Cardiac muscle cell (in vitro differentiated cells and primary cell): ENCODE data around the gene STARD13. TPM values are rescaled to one million over a fixed set of nuclear protein-coding genes. Genes with fewer than 3 reads are reported as not detected.
A peak's percentile ranks its signal among the peaks of the same experiment; 100 is the strongest.

Experiments
- DNase-seq, 2 donors: peaks; one replicate each; pipeline versions ENCODE4 v3.0.0 to v3.0.0-alpha.2; 2010 to 2017; ENCODE audit warnings: low read depth in 1 of 2, low spot score in 1 of 2
- H3K27ac ChIP-seq: fragments of 200-600 bp; sonication (generic); 2 replicates; pipeline ENCODE4 v1.5.1; 2016
- H3K27me3 ChIP-seq: fragments of 200-600 bp; sonication (generic); 2 replicates; pipeline ENCODE4 v1.6.0; 2016; ENCODE audit warnings: control low read depth
- H3K36me3 ChIP-seq: fragments of 200-600 bp; sonication (generic); 2 replicates; pipeline ENCODE4 v1.5.1; 2016; ENCODE audit warnings: control low read depth
- H3K4me1 ChIP-seq: fragments of 200-600 bp; sonication (generic); 2 replicates; pipeline ENCODE4 v1.8.1; 2017; ENCODE audit warnings: low read depth, mild to moderate bottlenecking, mixed run types
- H3K4me3 ChIP-seq: fragments of 200-600 bp; sonication (generic); 2 replicates; pipeline ENCODE4 v1.5.1; 2016; ENCODE audit warnings: mild to moderate bottlenecking
- H3K9me3 ChIP-seq: fragments of 200-600 bp; sonication (generic); 2 replicates; pipeline ENCODE4 v1.5.1; 2017; ENCODE audit warnings: low read depth, mild to moderate bottlenecking, control low read depth
- CTCF ChIP-seq: IDR thresholded peaks from 2 replicates; pipeline ENCODE4 v1.5.1; 2012; ENCODE audit warnings: low read depth, mild to moderate bottlenecking, low read length
- polyA plus RNA-seq: library from polyadenylated mRNA; unstranded; fragments of >200 nt; fragmentation: Nextera tagmentation; extraction: Ambion mirVana; gene quantifications from 2 replicates; pipeline ENCODE4 v1.2.1, GENCODE V29; 2016
- total RNA-seq: library from RNA; depleted of rRNA; stranded (reverse); fragments of >200 nt; gene quantifications from 2 replicates; pipeline ENCODE4 v1.2.3, GENCODE V29; 2016

Gene STARD13
- total and polyA plus RNA-seq, 2 experiments from 2014 or later, result 16.5 to 23.5 TPM

- H3K9me3 ChIP-seq, result no peaks in the 10 kb centered on the region
- no peaks in the 10 kb centered on the region for H3K27me3 ChIP-seq
- peaks cover 14% of the 10 kb centered on the region for H3K4me1 ChIP-seq
- H3K27ac ChIP-seq, result no peak overlapping the region
- TF ChIP-seq CTCF, result no peak
- H3K36me3 ChIP-seq, result no peaks in the 10 kb centered on the region
- H3K4me3 ChIP-seq, result no peak overlapping the region
- no peak for DNase-seq
Measured at GRCh38 chr13:33129886-33130285, 155.7 kb downstream of the STARD13 start.

GRCh38 chr13:33129094-33129832 is 156.3 kb downstream of the STARD13 start:
- no peak overlapping the region for H3K27ac ChIP-seq

GRCh38 chr13:33128134-33128533 is 157.4 kb downstream of the STARD13 start:
- DNase-seq, result no peak
- Histone ChIP-seq H3K27me3 (no peaks in the 10 kb centered on the region), H3K4me3 (no peak overlapping the region), H3K36me3 (no peaks in the 10 kb centered on the region), H3K4me1 (peaks cover 17% of the 10 kb centered on the region), H3K9me3 (no peaks in the 10 kb centered on the region), H3K27ac (no peak overlapping the region)
- no peak for TF ChIP-seq CTCF

More at GRCh38 chr13:33129094-33129832, 156.3 kb downstream of the STARD13 start:
- H3K9me3 ChIP-seq, result no peaks in the 10 kb centered on the region
- no peaks in the 10 kb centered on the region for H3K27me3 ChIP-seq
- H3K4me3 ChIP-seq, result no peak overlapping the region
- H3K4me1 ChIP-seq, result peaks cover 14% of the 10 kb centered on the region
- no peak for TF ChIP-seq CTCF
- H3K36me3 ChIP-seq, result no peaks in the 10 kb centered on the region
- DNase-seq, result no peak

- no peaks in the 10 kb centered on the region for H3K9me3 ChIP-seq
- peak; percentile 44 for TF ChIP-seq CTCF
- no peak overlapping the region for H3K27ac ChIP-seq
- H3K4me1 ChIP-seq, result peaks cover 17% of the 10 kb centered on the region
- no peak overlapping the region for H3K4me3 ChIP-seq
- DNase-seq, result peak in 1 of 2 donors; percentile 55
- H3K36me3 ChIP-seq, result no peaks in the 10 kb centered on the region
- no peaks in the 10 kb centered on the region for H3K27me3 ChIP-seq
Measured at GRCh38 chr13:33127009-33127551, 158.5 kb downstream of the STARD13 start.

GRCh38 chr13:33125821-33126570 is 159.6 kb downstream of the STARD13 start:
- no peak overlapping the region for H3K4me3 ChIP-seq
- no peaks in the 10 kb centered on the region for H3K9me3 ChIP-seq
- TF ChIP-seq CTCF, result no peak
- H3K27me3 ChIP-seq, result no peaks in the 10 kb centered on the region
- H3K27ac ChIP-seq, result peak overlapping the region; percentile 66
- DNase-seq, result peak; percentile 64 to 96
- peaks cover 17% of the 10 kb centered on the region for H3K4me1 ChIP-seq
- H3K36me3 ChIP-seq, result no peaks in the 10 kb centered on the region
